ENCODE results near the gene LPP. TPM values are rescaled to one million over a fixed set of nuclear protein-coding genes. Genes with fewer than 3 reads are reported as not detected.

Gene LPP
- polyA plus RNA-seq, 1 donor (not counting 4 experiments of a cell fraction or from before 2014, with no cell fraction given) = 16.0 TPM

DNA sequence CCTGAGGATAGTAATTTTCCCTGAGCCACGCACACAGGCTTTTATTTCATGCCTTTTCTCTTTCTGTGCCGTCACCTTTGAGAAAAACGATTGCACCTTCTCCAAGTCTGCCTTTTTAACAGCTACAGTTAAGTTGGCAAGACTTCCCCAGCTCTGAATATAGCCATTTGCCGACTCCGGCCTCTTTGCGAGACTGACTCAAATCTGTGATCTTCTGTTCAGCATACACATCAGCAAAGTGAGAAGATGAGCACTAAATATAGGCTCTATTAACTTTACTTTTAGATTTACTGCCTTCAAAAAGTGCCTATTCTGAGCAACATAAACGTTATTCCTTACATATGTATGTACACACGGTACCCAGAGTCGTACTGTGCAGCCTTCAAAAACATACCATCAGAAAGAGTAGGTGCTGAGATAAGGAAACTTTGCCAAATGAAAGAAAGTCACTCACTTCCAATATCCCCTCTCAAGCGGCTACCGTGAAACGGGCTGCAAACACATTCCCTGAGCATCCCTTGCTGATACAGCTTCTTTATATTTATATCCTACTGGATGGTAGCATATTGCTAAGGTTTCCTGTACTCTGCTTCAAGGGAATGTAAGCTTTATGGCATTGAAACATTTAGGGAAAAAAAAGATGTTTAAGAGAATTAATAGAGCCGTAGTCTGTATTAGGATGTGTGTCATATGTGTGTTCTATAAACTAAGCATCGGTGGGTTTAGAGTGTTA lies 734.5 kb downstream of the LPP start:
- FAIRE-seq (no peak), DNase-seq (ENCODE audit: low read depth, low spot score) (no peak)
- H3K27ac ChIP-seq (ENCODE audit: control insufficient read depth, insufficient read depth, low read length) = no peak overlapping the region
- H3K27me3 ChIP-seq (ENCODE audit: control insufficient read depth, extremely low read depth, insufficient read depth, low read length) = no peaks in the 10 kb centered on the region
- H3K4me2 ChIP-seq (ENCODE audit: control insufficient read depth, extremely low read depth, insufficient read depth, low read depth, low read length) = no peak overlapping the region
- no peak overlapping the region for H2AFZ ChIP-seq (ENCODE audit: control insufficient read depth, low read length)
- no peak overlapping the region for H3K4me3 ChIP-seq (ENCODE audit: control insufficient read depth in 2 of 3, extremely low read depth in 1 of 3, insufficient read depth in 2 of 3, low read depth in 1 of 3, low read length in 3 of 3)
- no peaks in the 10 kb centered on the region for H3K4me1 ChIP-seq (ENCODE audit: control insufficient read depth, extremely low read depth, insufficient read depth, low read length)
- H3K9ac ChIP-seq (ENCODE audit: control insufficient read depth, extremely low read depth, insufficient read depth, low read length) = no peak overlapping the region
- H3K9me3 ChIP-seq (ENCODE audit: control insufficient read depth, low read depth, low read length) = no peaks in the 10 kb centered on the region
- H3K79me2 ChIP-seq (ENCODE audit: control insufficient read depth, insufficient read depth, low read length) = no peaks in the 10 kb centered on the region
- TF ChIP-seq EZH2 (IDR thresholded peaks at IDR 0.05; ENCODE audit: low read length) = no peak
- TF ChIP-seq, protein P1, sequence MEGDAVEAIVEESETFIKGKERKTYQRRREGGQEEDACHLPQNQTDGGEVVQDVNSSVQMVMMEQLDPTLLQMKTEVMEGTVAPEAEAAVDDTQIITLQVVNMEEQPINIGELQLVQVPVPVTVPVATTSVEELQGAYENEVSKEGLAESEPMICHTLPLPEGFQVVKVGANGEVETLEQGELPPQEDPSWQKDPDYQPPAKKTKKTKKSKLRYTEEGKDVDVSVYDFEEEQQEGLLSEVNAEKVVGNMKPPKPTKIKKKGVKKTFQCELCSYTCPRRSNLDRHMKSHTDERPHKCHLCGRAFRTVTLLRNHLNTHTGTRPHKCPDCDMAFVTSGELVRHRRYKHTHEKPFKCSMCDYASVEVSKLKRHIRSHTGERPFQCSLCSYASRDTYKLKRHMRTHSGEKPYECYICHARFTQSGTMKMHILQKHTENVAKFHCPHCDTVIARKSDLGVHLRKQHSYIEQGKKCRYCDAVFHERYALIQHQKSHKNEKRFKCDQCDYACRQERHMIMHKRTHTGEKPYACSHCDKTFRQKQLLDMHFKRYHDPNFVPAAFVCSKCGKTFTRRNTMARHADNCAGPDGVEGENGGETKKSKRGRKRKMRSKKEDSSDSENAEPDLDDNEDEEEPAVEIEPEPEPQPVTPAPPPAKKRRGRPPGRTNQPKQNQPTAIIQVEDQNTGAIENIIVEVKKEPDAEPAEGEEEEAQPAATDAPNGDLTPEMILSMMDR (optimal IDR thresholded peaks at IDR 0.05 in 1 of 3, IDR thresholded peaks at IDR 0.05 in 1 of 3, conservative IDR thresholded peaks at IDR 0.05 in 1 of 3; ENCODE audit: extremely low read depth in 1 of 3, insufficient read depth in 2 of 3, low read length in 3 of 3) = no peak
- H3K9me1 ChIP-seq (ENCODE audit: control insufficient read depth, extremely low read depth, insufficient read depth, low read length) = no peaks in the 10 kb centered on the region
- H3K36me3 ChIP-seq (ENCODE audit: control insufficient read depth in 2 of 2, extremely low read depth in 1 of 2, insufficient read depth in 2 of 2, low read length in 2 of 2) = no peaks in the 10 kb centered on the region
- dilution Hi-C loops (cut with MboI; ENCODE audit: extremely low pct_ligation_motif_present, low sequenced_read_pairs) = no loop called here
- H4K20me1 ChIP-seq (ENCODE audit: control insufficient read depth, extremely low read depth, insufficient read depth, low read length) = no peaks in the 10 kb centered on the region

DNA sequence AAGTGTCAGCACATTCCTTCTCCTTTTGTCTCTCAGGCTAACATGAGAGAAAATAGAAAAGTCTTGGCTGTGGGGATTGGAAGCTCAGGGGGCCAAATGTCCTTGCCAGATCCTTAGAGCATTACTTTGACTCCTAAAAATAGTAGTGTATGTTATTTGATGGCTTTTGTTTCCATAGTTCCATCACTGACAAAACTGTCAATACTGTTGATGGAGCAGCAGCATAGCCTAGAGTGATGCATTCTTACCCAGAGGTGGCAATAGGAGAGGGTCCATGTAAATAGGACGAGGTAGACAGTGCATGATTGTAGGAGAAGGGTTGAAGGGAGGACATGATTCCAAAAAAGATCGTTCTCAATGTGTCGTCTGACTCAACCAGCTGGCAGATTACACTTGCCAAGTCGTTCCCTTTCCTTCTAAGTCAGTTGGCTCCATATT lies 735.1 kb downstream of the LPP start:
- no peak for FAIRE-seq
- no peak overlapping the region for H3K27ac ChIP-seq (ENCODE audit: control insufficient read depth, insufficient read depth, low read length)

More for the DNA sequence above, 735.1 kb downstream of the LPP start:
- Histone ChIP-seq H3K27me3 (ENCODE audit: control insufficient read depth, extremely low read depth, insufficient read depth, low read length) (no peaks in the 10 kb centered on the region), H2AFZ (ENCODE audit: control insufficient read depth, low read length) (no peak overlapping the region), H3K4me1 (ENCODE audit: control insufficient read depth, extremely low read depth, insufficient read depth, low read length) (no peaks in the 10 kb centered on the region), H4K20me1 (ENCODE audit: control insufficient read depth, extremely low read depth, insufficient read depth, low read length) (no peaks in the 10 kb centered on the region), H3K4me3 (ENCODE audit: control insufficient read depth in 2 of 3, extremely low read depth in 1 of 3, insufficient read depth in 2 of 3, low read depth in 1 of 3, low read length in 3 of 3) (no peak overlapping the region), H3K9me3 (ENCODE audit: control insufficient read depth, low read depth, low read length) (no peaks in the 10 kb centered on the region), H3K9me1 (ENCODE audit: control insufficient read depth, extremely low read depth, insufficient read depth, low read length) (no peaks in the 10 kb centered on the region), H3K9ac (ENCODE audit: control insufficient read depth, extremely low read depth, insufficient read depth, low read length) (no peak overlapping the region), H3K79me2 (ENCODE audit: control insufficient read depth, insufficient read depth, low read length) (no peaks in the 10 kb centered on the region), H3K36me3 (ENCODE audit: control insufficient read depth in 2 of 2, extremely low read depth in 1 of 2, insufficient read depth in 2 of 2, low read length in 2 of 2) (no peaks in the 10 kb centered on the region), H3K4me2 (ENCODE audit: control insufficient read depth, extremely low read depth, insufficient read depth, low read depth, low read length) (no peak overlapping the region)
- TF ChIP-seq EZH2 (IDR thresholded peaks at IDR 0.05; ENCODE audit: low read length) = no peak
- TF ChIP-seq, protein P1 (optimal IDR thresholded peaks at IDR 0.05 in 1 of 3, IDR thresholded peaks at IDR 0.05 in 1 of 3, conservative IDR thresholded peaks at IDR 0.05 in 1 of 3; ENCODE audit: extremely low read depth in 1 of 3, insufficient read depth in 2 of 3, low read length in 3 of 3) = no peak
- dilution Hi-C loops (cut with MboI; ENCODE audit: extremely low pct_ligation_motif_present, low sequenced_read_pairs) = no loop called here
- no peak for DNase-seq (ENCODE audit: low read depth, low spot score)

Measured in keratinocyte (primary cell).